Prostate gland (tissue), 2 donors: ENCODE data around the gene CCDC201. TPM values are rescaled to one million over a fixed set of nuclear protein-coding genes. Genes with fewer than 3 reads are reported as not detected.

ENCODE experiments used
- DNase-seq: peaks from one replicate; pipeline ENCODE4 v3.0.0-alpha.2; 2019; ENCODE audit warnings: low spot score
- H3K27ac ChIP-seq, 2 donors: fragments of 200-600 bp; sonication (generic); 2 replicates each; pipeline ENCODE4 v1.5.1; 2017 to 2019
- H3K27me3 ChIP-seq: fragments of 200-600 bp; sonication (generic); replicated peaks from 2 replicates; pipeline ENCODE4 v1.5.1; 2019; ENCODE audit not compliant: insufficient read depth
- H3K36me3 ChIP-seq, 2 donors: fragments of 200-600 bp; sonication (generic); 1 replicate in 1 of 2; 2 replicates in 1 of 2; pipeline versions ENCODE4 v1.5.1 to v1.8.1; 2017 to 2019
- H3K4me1 ChIP-seq: fragments of 200-600 bp; sonication (generic); replicated peaks from 2 replicates; pipeline ENCODE4 v1.5.1; 2019
- H3K4me3 ChIP-seq, 2 donors: fragments of 200-600 bp; sonication (generic); 2 replicates each; pipeline ENCODE4 v1.5.1; 2017 to 2019
- H3K9me3 ChIP-seq: fragments of 200-600 bp; sonication (generic); 2 replicates; pipeline ENCODE4 v1.5.1; 2017
- CTCF ChIP-seq, 4 experiments: fragments of 200-600 bp in 2 of 4; fragments of 450-650 bp in 2 of 4; sonication (generic) in 2 of 4; IDR thresholded peaks; 1 replicate in 3 of 4; 2 replicates in 1 of 4; pipeline ENCODE4 v1.5.1; 2016 to 2019; ENCODE audit warnings: antibody characterized with exemption in 4 of 4, mild to moderate bottlenecking in 2 of 4, moderate library complexity in 2 of 4
- POLR2A ChIP-seq: fragments of 450-650 bp; IDR thresholded peaks from one replicate; pipeline ENCODE4 v1.6.1; 2016; ENCODE audit warnings: antibody characterized with exemption, mild to moderate bottlenecking
- POLR2AphosphoS5 ChIP-seq: sonication (generic); formaldehyde crosslinking; IDR thresholded peaks from one replicate; pipeline ENCODE4 v1.6.1; 2017; ENCODE audit warnings: antibody characterized with exemption
- WGBS: methylation state at CpG from one replicate; pipeline ENCODE4 v1.1.5; 2018; 5-methylcytosine and 5-hydroxymethylcytosine counted together
- intact Hi-C: fragments of 100-400 bp; cut with DNase I; formaldehyde crosslinking; loops from one replicate; pipeline ENCODE4 v1.14.2; 2022
- total RNA-seq, 2 donors: library from RNA; depleted of rRNA; stranded (reverse); fragments of >200 nt; gene quantifications; one replicate each; pipeline ENCODE4 v1.1.0, GENCODE V29; 2016

CCDC201 gene
- total RNA-seq, 2 donors from 2014 or later, result not detected

- no peak for TF ChIP-seq POLR2AphosphoS5
- TF ChIP-seq POLR2A, result no peak
- TF ChIP-seq CTCF (IDR thresholded peaks at IDR 0.05), result no peak
- no peak for DNase-seq
- no peaks in the 10 kb centered on the region for H3K36me3 ChIP-seq
- H3K27ac ChIP-seq, result no peak overlapping the region
- 43% methylated on average over 3 of the region's 3 CpGs for WGBS
- no peaks in the 10 kb centered on the region for H3K27me3 ChIP-seq
- intact Hi-C loops, result no loop called here
- no peaks in the 10 kb centered on the region for H3K4me1 ChIP-seq
- H3K9me3 ChIP-seq, result no peaks in the 10 kb centered on the region
- no peak overlapping the region for H3K4me3 ChIP-seq
These were observed 5.7 kb upstream of the CCDC201 start for GRCh38 chr7:45878457-45879144.

- H3K9me3 ChIP-seq, result no peaks in the 10 kb centered on the region
- H3K4me1 ChIP-seq, result no peaks in the 10 kb centered on the region
- no peak overlapping the region for H3K27ac ChIP-seq
- no peak overlapping the region for H3K4me3 ChIP-seq
- WGBS, result 88% methylated on average over 2 of the region's 2 CpGs
- no peak for DNase-seq
- intact Hi-C loops, result no loop called here
- H3K27me3 ChIP-seq, result no peaks in the 10 kb centered on the region
- TF ChIP-seq POLR2AphosphoS5, result no peak
- no peak for TF ChIP-seq CTCF (IDR thresholded peaks at IDR 0.05)
- no peak for TF ChIP-seq POLR2A
- no peaks in the 10 kb centered on the region for H3K36me3 ChIP-seq
These were observed 3.6 kb upstream of the CCDC201 start for GRCh38 chr7:45876519-45876918.

GRCh38 chr7:45874408-45875131 is 1.7 kb upstream of the CCDC201 start:
- Histone ChIP-seq H3K4me3 (no peak overlapping the region), H3K9me3 (no peaks in the 10 kb centered on the region), H3K27ac (no peak overlapping the region), H3K4me1 (no peaks in the 10 kb centered on the region), H3K27me3 (no peaks in the 10 kb centered on the region), H3K36me3 (no peaks in the 10 kb centered on the region)
- WGBS, result 90% methylated on average over 8 of the region's 8 CpGs
- no peak for TF ChIP-seq CTCF (IDR thresholded peaks at IDR 0.05)
- TF ChIP-seq POLR2A, result no peak
- TF ChIP-seq POLR2AphosphoS5, result no peak
- DNase-seq, result no peak
- intact Hi-C loops, result no loop called here

GRCh38 chr7:45873355-45873754 is 473 bp upstream of the CCDC201 start:
- intact Hi-C loops, result no loop called here
- Histone ChIP-seq H3K36me3 (no peaks in the 10 kb centered on the region), H3K4me3 (no peak overlapping the region), H3K27me3 (no peaks in the 10 kb centered on the region), H3K27ac (no peak overlapping the region), H3K9me3 (no peaks in the 10 kb centered on the region), H3K4me1 (no peaks in the 10 kb centered on the region)
- no peak for DNase-seq
- TF ChIP-seq CTCF (IDR thresholded peaks at IDR 0.05), result no peak
- no peak for TF ChIP-seq POLR2AphosphoS5
- TF ChIP-seq POLR2A, result no peak
- 51% methylated on average over 6 of the region's 6 CpGs for WGBS
